ENCODE results near the gene TENM3.

DNA sequence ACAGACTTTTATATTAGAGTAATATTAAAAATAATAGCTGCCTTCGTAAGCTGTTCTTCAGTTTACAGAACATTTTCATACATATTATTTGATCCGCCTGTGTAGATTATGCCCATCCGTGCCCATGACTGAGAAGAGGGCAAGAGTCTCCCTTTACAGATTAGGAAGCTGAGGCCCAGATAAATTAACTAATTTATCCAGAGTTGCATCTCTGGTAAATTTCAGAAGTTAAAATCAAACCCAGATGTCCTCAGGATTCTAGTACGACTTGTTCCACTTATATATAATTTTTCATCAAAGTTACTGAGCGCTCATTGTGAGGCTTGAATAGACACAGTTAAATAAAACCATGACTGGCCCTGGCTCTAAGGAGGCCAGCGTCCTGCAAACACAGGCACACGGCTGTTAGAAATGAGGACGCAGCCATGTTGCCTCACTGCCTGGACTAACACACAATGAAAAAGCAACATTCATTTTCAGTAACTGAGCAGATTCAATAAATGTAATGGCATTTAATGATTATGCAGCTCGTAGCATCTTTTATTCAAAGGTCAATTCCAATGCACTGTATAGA lies 148.0 kb downstream of the TENM3 start:
- TF ChIP-seq, protein P1, sequence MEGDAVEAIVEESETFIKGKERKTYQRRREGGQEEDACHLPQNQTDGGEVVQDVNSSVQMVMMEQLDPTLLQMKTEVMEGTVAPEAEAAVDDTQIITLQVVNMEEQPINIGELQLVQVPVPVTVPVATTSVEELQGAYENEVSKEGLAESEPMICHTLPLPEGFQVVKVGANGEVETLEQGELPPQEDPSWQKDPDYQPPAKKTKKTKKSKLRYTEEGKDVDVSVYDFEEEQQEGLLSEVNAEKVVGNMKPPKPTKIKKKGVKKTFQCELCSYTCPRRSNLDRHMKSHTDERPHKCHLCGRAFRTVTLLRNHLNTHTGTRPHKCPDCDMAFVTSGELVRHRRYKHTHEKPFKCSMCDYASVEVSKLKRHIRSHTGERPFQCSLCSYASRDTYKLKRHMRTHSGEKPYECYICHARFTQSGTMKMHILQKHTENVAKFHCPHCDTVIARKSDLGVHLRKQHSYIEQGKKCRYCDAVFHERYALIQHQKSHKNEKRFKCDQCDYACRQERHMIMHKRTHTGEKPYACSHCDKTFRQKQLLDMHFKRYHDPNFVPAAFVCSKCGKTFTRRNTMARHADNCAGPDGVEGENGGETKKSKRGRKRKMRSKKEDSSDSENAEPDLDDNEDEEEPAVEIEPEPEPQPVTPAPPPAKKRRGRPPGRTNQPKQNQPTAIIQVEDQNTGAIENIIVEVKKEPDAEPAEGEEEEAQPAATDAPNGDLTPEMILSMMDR (IDR thresholded peaks at IDR 0.05; ENCODE audit: low read depth, low read length), result no peak
- no peak for TF ChIP-seq EZH2phosphoT487 (IDR thresholded peaks at IDR 0.05; ENCODE audit: low read depth)
